H1 (cell line): ENCODE results near the gene ERI2. TPM values are rescaled to one million over a fixed set of nuclear protein-coding genes. Genes with fewer than 3 reads are reported as not detected.

Source experiments
- CTCF ChIA-PET: fragments of 300-600 bp; sonication (Branson Sonifier 250); formaldehyde crosslinking; loops from one replicate; lab custom pipeline; 2021; ENCODE audit not compliant: partially characterized antibody; lab: Charles Lee
- POLR2A ChIA-PET: fragments of 300-600 bp; sonication (Branson Sonifier 250); formaldehyde crosslinking; loops from one replicate; lab custom pipeline; 2021; ENCODE audit warnings: inconsistent platforms; ENCODE audit not compliant: partially characterized antibody; lab: Charles Lee
- DNase-seq, 2 experiments: peaks; one replicate each; pipeline versions ENCODE4 v3.0.0 to v3.0.0-alpha.2; 2010 to 2022; ENCODE audit warnings: low spot score in 2 of 2, low read depth in 1 of 2, mixed read lengths in 1 of 2
- FAIRE-seq: peaks from 2 replicates; lab custom pipeline; 2011; peaks lifted over from hg19 to GRCh38; lab: Jason Lieb, UNC
- H2AFZ ChIP-seq: 2 replicates; pipeline ENCODE4 v1.8.1; 2012; ENCODE audit warnings: low read length, inconsistent platforms
- H2AK5ac ChIP-seq: 2 replicates; pipeline ENCODE4 v1.6.1; 2013; ENCODE audit warnings: low read depth, low read length
- H2BK120ac ChIP-seq: replicated peaks from 2 replicates; pipeline ENCODE3; 2013; ENCODE audit warnings: low read depth, low read length, inconsistent platforms
- H2BK12ac ChIP-seq: 2 replicates; pipeline ENCODE4 v1.6.1; 2013; ENCODE audit warnings: low read depth, low read length
- H2BK15ac ChIP-seq: 2 replicates; pipeline ENCODE4 v1.6.1; 2013; ENCODE audit warnings: low read length
- H2BK20ac ChIP-seq: 2 replicates; pipeline ENCODE4 v1.6.1; 2013; ENCODE audit warnings: low read length
- H2BK5ac ChIP-seq: 2 replicates; pipeline ENCODE4 v1.6.1; 2013; ENCODE audit warnings: low read depth, low read length
- H3K14ac ChIP-seq: 2 replicates; pipeline ENCODE4 v1.6.1; 2013; ENCODE audit warnings: inconsistent platforms; ENCODE audit not compliant: insufficient read length
- H3K18ac ChIP-seq: 2 replicates; pipeline ENCODE4 v1.6.1; 2013; ENCODE audit warnings: low read length; ENCODE audit errors: extremely low read depth
- H3K23ac ChIP-seq: 2 replicates; pipeline ENCODE4 v1.6.1; 2013; ENCODE audit warnings: inconsistent platforms; ENCODE audit not compliant: insufficient read length
- H3K23me2 ChIP-seq: 2 replicates; pipeline ENCODE4 v1.6.1; 2013; ENCODE audit warnings: low read depth, low read length
- H3K27ac ChIP-seq: 2 replicates; pipeline ENCODE4 v1.6.1; 2011; ENCODE audit warnings: low read depth, low read length, inconsistent platforms
- H3K27me3 ChIP-seq, 4 experiments: replicated peaks in 1 of 4; 1 replicate in 1 of 4; 2 replicates in 3 of 4; pipeline versions ENCODE4 v1.6.1 to v1.8.1; 2011 to 2013; ENCODE audit warnings: low read length in 3 of 4, mild to moderate bottlenecking in 3 of 4, inconsistent platforms in 2 of 4, mixed read lengths in 2 of 4, moderate library complexity in 1 of 4; ENCODE audit not compliant: control insufficient read depth in 3 of 4, insufficient read depth in 3 of 4; ENCODE audit errors: extremely low read depth in 1 of 4
- H3K36me3 ChIP-seq, 4 experiments: 2 replicates each; pipeline versions ENCODE4 v1.6.1 to v1.8.1; 2011 to 2013; ENCODE audit warnings: mild to moderate bottlenecking in 4 of 4, low read length in 3 of 4, moderate library complexity in 2 of 4, control low read depth in 1 of 4, inconsistent platforms in 1 of 4; ENCODE audit not compliant: insufficient read depth in 4 of 4, control insufficient read depth in 2 of 4
- H3K4ac ChIP-seq: replicated peaks from 2 replicates; pipeline ENCODE3; 2013; ENCODE audit warnings: low read length, low read depth, mixed read lengths, inconsistent platforms; ENCODE audit not compliant: insufficient read length
- H3K4me1 ChIP-seq, 4 experiments: replicated peaks in 1 of 4; 1 replicate in 1 of 4; 2 replicates in 3 of 4; pipeline versions ENCODE4 v1.6.1 to v1.8.1; 2011 to 2013; ENCODE audit warnings: low read length in 3 of 4, inconsistent platforms in 2 of 4, mixed read lengths in 1 of 4; ENCODE audit not compliant: insufficient read depth in 4 of 4, control insufficient read depth in 3 of 4
- H3K4me2 ChIP-seq, 2 experiments: 2 replicates each; pipeline versions ENCODE4 v1.6.1 to v1.8.1; 2011 to 2013; ENCODE audit warnings: low read depth in 2 of 2, low read length in 2 of 2, control low read depth in 1 of 2, inconsistent platforms in 1 of 2, mild to moderate bottlenecking in 1 of 2; ENCODE audit not compliant: insufficient read depth in 1 of 2
- H3K4me3 ChIP-seq, 4 experiments: fragments of 200-600, 300-600 bp in 1 of 4; sonication (generic), shearing (Covaris generic), sonication (Bioruptor Twin) in 1 of 4; 2 replicates each; pipeline versions ENCODE4 v1.5.1 to v1.8.1; 2011 to 2016; ENCODE audit warnings: low read length in 4 of 4, low read depth in 3 of 4, control low read depth in 2 of 4, inconsistent platforms in 2 of 4, mild to moderate bottlenecking in 2 of 4, mixed read lengths in 1 of 4, moderate library complexity in 1 of 4; ENCODE audit not compliant: insufficient read depth in 2 of 4; ENCODE audit errors: extremely low read depth in 1 of 4
- H3K56ac ChIP-seq: replicated peaks from 2 replicates; pipeline ENCODE3; 2013; ENCODE audit warnings: low read depth, mild to moderate bottlenecking, mixed read lengths, low read length, inconsistent platforms; ENCODE audit not compliant: insufficient read length
- H3K79me1 ChIP-seq: 2 replicates; pipeline ENCODE4 v1.6.1; 2013; ENCODE audit warnings: low read depth, low read length, control low read depth
- H3K79me2 ChIP-seq, 2 experiments: 2 replicates each; pipeline versions ENCODE4 v1.6.1 to v1.8.1; 2012 to 2013; ENCODE audit warnings: low read length in 2 of 2, mild to moderate bottlenecking in 2 of 2, inconsistent platforms in 1 of 2; ENCODE audit not compliant: insufficient read depth in 2 of 2, control insufficient read depth in 1 of 2
- H3K9ac ChIP-seq, 4 experiments: replicated peaks in 1 of 4; 1 replicate in 1 of 4; 2 replicates in 3 of 4; pipeline versions ENCODE4 v1.6.1 to v1.8.1; 2011 to 2013; ENCODE audit warnings: low read depth in 3 of 4, low read length in 3 of 4, control low read depth in 2 of 4, mild to moderate bottlenecking in 2 of 4, moderate library complexity in 2 of 4, inconsistent platforms in 1 of 4; ENCODE audit errors: extremely low read depth in 1 of 4
- H3K9me3 ChIP-seq, 2 experiments: 2 replicates each; pipeline versions ENCODE4 v1.6.1 to v1.8.1; 2012 to 2013; ENCODE audit warnings: mild to moderate bottlenecking in 2 of 2, moderate library complexity in 2 of 2, control low read depth in 1 of 2, inconsistent platforms in 1 of 2, low read depth in 1 of 2, low read length in 1 of 2, mixed read lengths in 1 of 2; ENCODE audit not compliant: insufficient read depth in 2 of 2
- H4K20me1 ChIP-seq, 2 experiments: replicated peaks in 1 of 2; 2 replicates each; pipeline versions ENCODE3 to v1.8.1; 2011 to 2013; ENCODE audit warnings: inconsistent platforms in 2 of 2, low read length in 2 of 2, mild to moderate bottlenecking in 1 of 2; ENCODE audit not compliant: insufficient read depth in 2 of 2, control insufficient read depth in 1 of 2
- H4K5ac ChIP-seq: 2 replicates; pipeline ENCODE4 v1.6.1; 2013; ENCODE audit warnings: low read length, low read depth, mixed read lengths, inconsistent platforms; ENCODE audit not compliant: insufficient read length
- H4K8ac ChIP-seq: 2 replicates; pipeline ENCODE4 v1.8.0; 2013; ENCODE audit warnings: mild to moderate bottlenecking, moderate library complexity, low read length, inconsistent platforms; ENCODE audit not compliant: insufficient read depth; ENCODE audit errors: extremely low read depth
- H4K91ac ChIP-seq: replicated peaks from 2 replicates; pipeline ENCODE3; 2013; ENCODE audit warnings: low read length, mixed read lengths, inconsistent platforms; ENCODE audit not compliant: insufficient read length
- BRCA1 ChIP-seq: IDR thresholded peaks from 2 replicates; pipeline ENCODE4 v1.6.1; 2012; ENCODE audit warnings: low read depth, low read length, improper control_type of control experiment
- EP300 ChIP-seq, 2 experiments: IDR thresholded peaks; 1 replicate in 1 of 2; 2 replicates in 1 of 2; pipeline ENCODE4 v1.6.1; 2011 to 2012; ENCODE audit warnings: low read depth in 2 of 2, low read length in 2 of 2, mild to moderate bottlenecking in 2 of 2, borderline replicate concordance in 1 of 2, inconsistent platforms in 1 of 2, moderate library complexity in 1 of 2
- FOSL1 ChIP-seq: IDR thresholded peaks from 2 replicates; pipeline ENCODE4 v1.6.1; 2011; ENCODE audit warnings: mild to moderate bottlenecking, low read depth, low read length, moderate library complexity; ENCODE audit not compliant: insufficient read depth
- HDAC6 ChIP-seq: IDR thresholded peaks from one replicate; pipeline ENCODE4 v1.7.1; 2012; ENCODE audit warnings: low read depth, mild to moderate bottlenecking, inconsistent platforms, low read length, moderate library complexity
- JUND ChIP-seq: IDR thresholded peaks from 2 replicates; pipeline ENCODE4 v1.6.1; 2011; ENCODE audit warnings: mild to moderate bottlenecking, improper control_type of control experiment, low read length
- KDM1A ChIP-seq: fragments of 200-600, 300-600 bp; sonication (generic); IDR thresholded peaks from 2 replicates; pipeline ENCODE4 v1.7.1; 2016; ENCODE audit warnings: mild to moderate bottlenecking, low read length, borderline replicate concordance
- KDM5A ChIP-seq: fragments of 200-600 bp; IDR thresholded peaks from 2 replicates; pipeline ENCODE4 v1.7.1; 2012; ENCODE audit warnings: mild to moderate bottlenecking, low read length, inconsistent platforms, mixed read lengths
- SP4 ChIP-seq: IDR thresholded peaks from 2 replicates; pipeline ENCODE4 v1.6.1; 2012; ENCODE audit warnings: low read length, inconsistent platforms
- TAF1 ChIP-seq: IDR thresholded peaks from 2 replicates; pipeline ENCODE4 v1.6.1; 2011; ENCODE audit warnings: mild to moderate bottlenecking, low read depth, low read length
- TCF12 ChIP-seq: IDR thresholded peaks from 2 replicates; pipeline ENCODE4 v1.6.1; 2011; ENCODE audit warnings: low read depth, mild to moderate bottlenecking, low read length
- WGBS, 2 experiments: shearing (Covaris generic) in 1 of 2; methylation state at CpG; one replicate each; pipeline versions ENCODE4 v1.1.6 to v1.1.7; 2013 to 2015; ENCODE audit warnings: low lambda C conversion rate in 2 of 2, mixed read lengths in 2 of 2, inconsistent platforms in 1 of 2, low coverage in 1 of 2, missing lambda C conversion rate in 1 of 2; ENCODE audit not compliant: insufficient replicate concordance in 2 of 2, insufficient coverage in 1 of 2, insufficient read length in 1 of 2; ENCODE audit errors: extremely low coverage in 1 of 2, missing lambda C conversion rate in 1 of 2; 5-methylcytosine and 5-hydroxymethylcytosine counted together
- polyA plus RNA-seq, 7 experiments: library from polyadenylated mRNA; depleted of rRNA in 3 of 7; stranded (reverse) in 5 of 7; unstranded in 2 of 7; fragments of >200 nt in 5 of 7; fragments of 200-250 nt in 2 of 7; gene quantifications; 1 replicate in 5 of 7; 2 replicates in 1 of 7; 4 replicates in 1 of 7; pipeline versions ENCODE4 v1.2.1 to v1.2.3, GENCODE V29; 2011 to 2013; ENCODE audit warnings: missing spikeins in 2 of 7, mixed read lengths in 2 of 7
- total RNA-seq: library from RNA; stranded (reverse); fragmentation: NEBNext Ultra II Directional; extraction: Animal tissue kit (Norgen Biotek cat#: 25700); gene quantifications from 2 replicates; pipeline ENCODE4 v1.2.1, GENCODE V29; 2021
- TF ChIP-seq, protein P1 (sequence below): IDR thresholded peaks from 2 replicates; pipeline ENCODE4 v1.6.1; 2012; ENCODE audit warnings: inconsistent platforms

The ERI2 gene
- total and polyA plus RNA-seq, 2 of the 8 experiments (the other 6 are each of a cell fraction or from before 2014, with no cell fraction given) = 11.0 to 12.6 TPM

DNA sequence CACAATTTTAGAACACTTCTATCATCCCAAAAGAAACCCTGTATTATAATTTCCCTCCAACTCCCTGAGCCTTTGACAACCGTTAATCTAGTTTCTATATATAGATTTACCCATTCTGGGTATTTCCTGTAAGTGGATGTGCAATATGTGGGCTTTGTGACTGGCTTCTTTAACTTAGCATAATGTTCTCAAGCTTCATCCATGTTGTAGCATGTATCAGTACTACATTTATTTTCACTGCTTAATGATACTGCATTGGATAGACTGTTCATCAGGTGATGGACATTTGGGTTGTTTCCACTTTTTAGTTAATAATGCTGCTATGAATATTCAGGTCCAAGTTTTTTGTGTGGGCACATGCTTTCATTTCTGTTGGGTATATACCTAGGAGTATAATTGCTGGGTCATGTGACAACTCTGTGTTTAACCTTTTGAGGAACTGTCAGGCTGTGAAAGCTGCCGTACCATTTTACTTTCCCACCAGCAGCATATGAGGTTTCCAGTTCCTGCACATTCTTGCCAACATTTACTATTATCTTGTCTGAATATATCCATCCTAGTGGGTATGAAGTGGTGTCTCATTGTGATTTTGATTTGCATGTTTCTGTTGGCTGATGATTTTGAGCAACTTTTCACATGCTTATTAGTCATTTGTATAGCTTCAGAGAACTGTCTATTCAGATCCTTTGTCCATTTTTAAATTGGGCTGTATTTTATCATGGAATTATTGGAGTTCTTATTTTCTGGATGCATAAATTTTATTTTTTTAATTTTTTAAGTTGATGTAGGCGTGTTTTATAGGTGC lies 16.5 kb upstream of the ERI2 start:
- ChIA-PET POLR2A (no interaction called here), CTCF (no interaction called here)
- no peak overlapping the region for H4K8ac ChIP-seq
- no peak overlapping the region for H3K4me2 ChIP-seq
- no peaks in the 10 kb centered on the region for H3K79me2 ChIP-seq
- H3K79me1 ChIP-seq = no peaks in the 10 kb centered on the region; the same call in 1 of the 2 replicates
- DNase-seq (no peak), FAIRE-seq (no peak)
- H3K56ac ChIP-seq = no peak overlapping the region
- H3K14ac ChIP-seq = no peak overlapping the region
- no peak overlapping the region for H3K9ac ChIP-seq
- 87% methylated on average over 3 of the region's 3 CpGs; no CpG with 5 or more reads in 1 of the 2 experiments for WGBS, 2 experiments
- no peaks in the 10 kb centered on the region for H3K4me1 ChIP-seq
- no peak overlapping the region for H3K23ac ChIP-seq
- peaks cover 0 to 23% (median 0%) of the 10 kb centered on the region in 4 experiments; a peak in 5 of 8 replicates for H3K36me3 ChIP-seq
- H4K20me1 ChIP-seq = no peaks in the 10 kb centered on the region
- no peak overlapping the region for H3K18ac ChIP-seq
- H2BK120ac ChIP-seq = no peak overlapping the region
- no peak overlapping the region for H4K91ac ChIP-seq
- no peak overlapping the region for H2AFZ ChIP-seq
- H3K9me3 ChIP-seq = no peaks in the 10 kb centered on the region
- no peak overlapping the region for H3K4me3 ChIP-seq
- no peak overlapping the region for H4K5ac ChIP-seq
- no peak overlapping the region for H2AK5ac ChIP-seq
- H2BK20ac ChIP-seq = no peak overlapping the region
- no peaks in the 10 kb centered on the region for H3K27me3 ChIP-seq
- H3K23me2 ChIP-seq = no peaks in the 10 kb centered on the region
- no peak overlapping the region for H2BK12ac ChIP-seq
- H2BK5ac ChIP-seq = no peak overlapping the region
- H2BK15ac ChIP-seq = no peak overlapping the region
- H3K27ac ChIP-seq = no peak overlapping the region
- TF ChIP-seq HDAC6 (no peak), TAF1 (no peak), TCF12 (no peak), SP4 (no peak), FOSL1 (no peak), JUND (no peak), KDM1A (no peak), BRCA1 (no peak), EP300 (IDR thresholded peaks at IDR 0.05; ENCODE audit: borderline replicate concordance in 1 of 2, low read depth in 2 of 2, low read length in 2 of 2) (no peak), KDM5A (no peak)
- TF ChIP-seq, protein P1, sequence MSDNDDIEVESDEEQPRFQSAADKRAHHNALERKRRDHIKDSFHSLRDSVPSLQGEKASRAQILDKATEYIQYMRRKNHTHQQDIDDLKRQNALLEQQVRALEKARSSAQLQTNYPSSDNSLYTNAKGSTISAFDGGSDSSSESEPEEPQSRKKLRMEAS = no peak
- no peak overlapping the region for H3K4ac ChIP-seq
